Activated T-cell treated with anti-CD3 and anti-CD28 coated beads, Interleukin-2, amount 50 U/mL, for 4 hours (primary cell): Measurements from ENCODE around the gene EPHB2. TPM values are rescaled to one million over a fixed set of nuclear protein-coding genes. Genes with fewer than 3 reads are reported as not detected.

ENCODE experiments used
- ATAC-seq, 2 donors: fragments of 200-7000 bp; cut with Tn5 transposase; one replicate each; pipeline ENCODE4 v1.10.0; 2021
- DNase-seq: peaks from one replicate; pipeline ENCODE4 v3.0.0-alpha.2; 2020
- H3K27me3 Mint-ChIP-seq: one replicate; pipeline ENCODE4 v1.8.0; 2021; ENCODE audit warnings: low read depth, mixed read lengths
- H3K36me3 Mint-ChIP-seq: one replicate; pipeline ENCODE4 v1.8.0; 2022; ENCODE audit warnings: mixed read lengths; ENCODE audit not compliant: insufficient read depth
- H3K4me1 Mint-ChIP-seq: one replicate; pipeline ENCODE4 v1.8.0; 2021; ENCODE audit warnings: low read depth, mixed read lengths
- H3K4me3 Mint-ChIP-seq: one replicate; pipeline ENCODE4 v1.8.0; 2021; ENCODE audit warnings: mild to moderate bottlenecking, moderate library complexity, mixed read lengths
- H3K9me3 Mint-ChIP-seq: one replicate; pipeline ENCODE4 v1.8.0; 2021; ENCODE audit warnings: mixed read lengths
- total RNA-seq, 3 donors: library from RNA; stranded (reverse); gene quantifications; one replicate each; pipeline ENCODE4 v1.2.1, GENCODE V29; 2021

Gene EPHB2
- total RNA-seq, 3 donors from 2014 or later: 0.15 to 0.68 (median 0.16) TPM

DNA sequence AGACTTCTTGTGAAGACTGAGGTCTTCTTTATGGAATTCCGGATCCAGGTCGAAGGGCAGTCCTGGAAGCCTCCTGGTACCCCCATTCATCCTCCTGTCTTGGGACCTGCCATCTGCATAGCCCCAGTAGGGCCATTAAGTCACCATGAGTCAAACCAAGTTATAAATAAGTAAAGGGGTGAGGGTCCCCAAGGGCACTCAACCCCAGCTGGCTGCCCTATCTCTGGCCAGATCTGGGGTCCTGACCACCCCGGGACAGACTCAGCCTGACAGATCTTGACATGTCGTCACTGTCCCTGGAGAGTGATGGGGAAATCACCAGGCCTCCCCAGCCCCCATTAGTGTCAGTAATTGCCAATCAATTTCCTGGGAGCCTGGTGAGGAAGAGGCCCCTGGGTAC is 108.7 kb downstream of the EPHB2 start:
- Mint-ChIP-seq H3K27me3 (peaks cover 8% of the 10 kb centered on the region), H3K4me3 (no peak overlapping the region), H3K36me3 (no peaks in the 10 kb centered on the region), H3K4me1 (no peaks in the 10 kb centered on the region), H3K9me3 (no peaks in the 10 kb centered on the region)
- ATAC-seq (no peak), DNase-seq (no peak)

DNA sequence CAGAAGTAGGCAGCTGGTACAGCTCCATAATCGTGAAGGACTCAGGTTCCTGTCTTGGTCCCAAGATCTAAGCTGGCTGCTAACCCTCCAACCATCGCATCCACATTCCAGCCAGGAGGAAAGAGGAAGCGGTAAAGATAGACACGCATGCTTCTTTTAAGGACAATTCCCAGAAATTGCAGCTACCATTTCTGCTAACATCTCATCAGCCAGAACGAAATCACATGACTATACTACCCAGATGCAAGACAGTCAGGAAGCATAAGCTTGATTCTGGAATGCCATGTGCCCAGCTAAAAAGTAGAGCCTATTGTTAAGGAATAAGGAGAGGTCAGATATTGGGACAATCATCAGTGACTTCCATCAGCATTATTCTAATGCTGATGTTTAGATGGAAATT is 110.4 kb downstream of the EPHB2 start:
- no peak overlapping the region for H3K4me3 Mint-ChIP-seq
- no peaks in the 10 kb centered on the region for H3K36me3 Mint-ChIP-seq
- peaks cover 8% of the 10 kb centered on the region for H3K27me3 Mint-ChIP-seq
- ATAC-seq (no peak), DNase-seq (no peak)
- H3K4me1 Mint-ChIP-seq: no peaks in the 10 kb centered on the region
- no peaks in the 10 kb centered on the region for H3K9me3 Mint-ChIP-seq

- ATAC-seq (no peak), DNase-seq (no peak)
- Mint-ChIP-seq H3K9me3 (no peaks in the 10 kb centered on the region), H3K4me1 (no peaks in the 10 kb centered on the region), H3K36me3 (no peaks in the 10 kb centered on the region), H3K27me3 (peaks cover 8% of the 10 kb centered on the region), H3K4me3 (no peak overlapping the region)
Measured at GRCh38 chr1:22822371-22822770, 111.7 kb downstream of the EPHB2 start.

- Mint-ChIP-seq H3K36me3 (no peaks in the 10 kb centered on the region), H3K9me3 (no peaks in the 10 kb centered on the region), H3K4me1 (no peaks in the 10 kb centered on the region), H3K4me3 (no peak overlapping the region), H3K27me3 (no peaks in the 10 kb centered on the region)
- ATAC-seq (no peak), DNase-seq (no peak)
Measured at GRCh38 chr1:22824466-22824865, 113.8 kb downstream of the EPHB2 start.

DNA sequence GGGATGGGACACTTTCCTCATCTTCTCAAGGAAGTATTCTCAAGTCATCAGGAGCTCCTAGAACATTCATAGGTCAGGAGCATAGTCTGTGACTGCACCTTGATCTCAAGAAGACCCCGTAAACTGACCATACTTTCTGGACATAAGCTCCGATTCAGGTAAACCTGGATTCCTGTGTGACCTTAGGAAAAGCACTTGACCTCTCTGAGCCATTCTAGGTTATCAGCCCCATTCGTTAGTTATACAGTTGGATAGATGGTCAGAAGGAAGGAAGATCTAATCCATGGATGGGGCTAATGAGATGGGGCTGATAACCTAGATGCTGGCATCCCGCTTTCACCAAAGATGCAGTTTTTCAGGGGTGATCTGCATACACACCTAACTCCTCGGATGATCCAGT is 114.3 kb downstream of the EPHB2 start:
- DNase-seq: no peak
- no peak overlapping the region for H3K4me3 Mint-ChIP-seq
- no peaks in the 10 kb centered on the region for H3K36me3 Mint-ChIP-seq
- H3K9me3 Mint-ChIP-seq: no peaks in the 10 kb centered on the region
- no peaks in the 10 kb centered on the region for H3K4me1 Mint-ChIP-seq
- H3K27me3 Mint-ChIP-seq: no peaks in the 10 kb centered on the region
- ATAC-seq: no peak

GRCh38 chr1:22825486-22826189 is 115.0 kb downstream of the EPHB2 start:
- Mint-ChIP-seq H3K36me3 (no peaks in the 10 kb centered on the region), H3K4me3 (no peak overlapping the region), H3K4me1 (no peaks in the 10 kb centered on the region), H3K9me3 (no peaks in the 10 kb centered on the region), H3K27me3 (peaks cover 1% of the 10 kb centered on the region)
- DNase-seq (no peak), ATAC-seq (no peak)

DNA sequence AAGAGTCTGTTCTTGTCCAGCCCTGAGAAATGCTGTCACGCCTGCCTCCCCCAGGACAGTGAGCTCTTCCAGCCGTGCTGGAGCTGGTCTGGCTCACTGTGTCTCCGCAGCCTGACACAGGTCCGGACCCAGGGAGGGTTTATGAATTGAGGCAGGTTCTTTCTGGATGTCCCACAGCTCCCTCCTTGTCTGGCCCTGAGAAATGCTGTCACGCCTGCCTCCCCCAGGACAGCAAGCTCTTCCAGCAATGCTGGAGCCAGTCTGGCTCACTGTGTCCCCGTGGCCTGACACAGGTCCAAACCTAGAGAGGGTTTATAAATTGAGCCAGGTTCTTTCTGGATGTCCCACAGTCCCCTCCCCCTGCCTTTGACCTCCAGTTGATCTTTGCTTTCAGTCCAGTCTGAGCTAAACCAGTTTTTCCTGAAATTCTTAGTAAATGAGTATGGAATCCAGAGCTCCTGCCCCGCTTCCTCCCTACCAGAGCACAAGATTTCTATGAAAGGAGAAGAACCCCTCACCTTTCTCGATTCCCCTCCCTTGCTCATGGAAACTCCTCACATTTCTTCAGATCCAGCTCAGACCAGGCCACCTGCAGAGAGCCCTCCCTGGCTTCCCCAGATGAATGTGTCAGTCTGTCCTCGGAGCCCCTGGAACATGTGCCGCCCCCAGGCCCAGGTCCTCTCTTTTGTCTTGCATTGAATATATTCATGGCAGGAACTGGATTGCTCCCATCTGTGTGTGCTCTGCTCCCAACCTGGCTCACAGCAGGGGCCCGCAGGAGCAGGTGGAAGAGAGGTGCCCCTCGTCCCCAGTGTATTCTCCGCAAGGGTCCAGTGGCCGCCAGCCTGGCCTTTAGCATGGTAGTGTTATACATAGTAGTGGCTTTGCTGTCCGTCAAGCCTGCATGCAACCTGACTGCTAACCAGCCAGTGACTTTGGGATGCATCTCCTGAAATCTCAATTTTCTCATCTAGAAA is 116.3 kb downstream of the EPHB2 start:
- no peak for ATAC-seq
- H3K36me3 Mint-ChIP-seq: no peaks in the 10 kb centered on the region

DNA sequence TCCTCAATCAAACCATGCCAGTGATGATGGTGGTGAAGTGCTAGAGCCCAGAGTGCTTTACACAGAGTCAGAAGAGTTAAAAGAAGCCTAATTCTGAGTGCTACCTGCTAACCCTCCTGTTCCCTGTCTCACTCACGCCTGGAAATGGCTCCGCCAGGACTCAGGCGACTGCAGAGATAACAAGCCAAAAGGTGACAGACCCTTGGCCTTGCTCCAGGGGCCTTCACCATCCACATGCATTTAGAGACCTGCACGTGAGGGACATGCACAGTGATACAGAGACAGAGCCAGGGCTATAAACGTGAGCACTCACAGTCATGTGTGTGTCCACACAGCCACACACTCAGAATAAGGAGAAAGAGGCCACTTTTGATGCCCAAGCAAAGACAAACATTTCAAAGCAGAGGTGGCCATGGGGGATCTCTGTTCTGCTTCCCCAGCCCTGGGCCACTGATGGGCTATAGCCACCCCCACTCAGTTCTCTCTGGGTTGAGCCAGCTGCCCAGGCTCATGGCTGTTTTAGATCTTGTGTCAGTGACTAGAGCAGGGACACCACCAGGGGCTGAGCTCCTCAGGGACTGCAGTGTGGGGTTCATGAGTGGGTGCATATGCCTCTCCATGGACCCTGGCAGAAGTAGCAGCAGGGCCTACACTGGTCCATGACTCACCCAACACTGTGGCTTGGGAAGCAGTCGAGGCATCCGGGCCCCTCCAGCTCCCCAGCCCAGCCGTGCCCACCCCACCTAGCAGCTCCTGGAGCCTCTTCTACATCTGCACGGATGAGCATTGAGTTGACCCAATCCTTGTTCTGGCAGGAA is 117.2 kb downstream of the EPHB2 start:
- H3K27me3 Mint-ChIP-seq: peaks cover 1% of the 10 kb centered on the region
- DNase-seq (no peak), ATAC-seq (no peak)

More for the DNA sequence above, 116.3 kb downstream of the EPHB2 start:
- DNase-seq: no peak
- Mint-ChIP-seq H3K4me3 (no peak overlapping the region), H3K9me3 (no peaks in the 10 kb centered on the region), H3K27me3 (peaks cover 1% of the 10 kb centered on the region), H3K4me1 (no peaks in the 10 kb centered on the region)

GRCh38 chr1:22828484-22829308 is 118.1 kb downstream of the EPHB2 start:
- DNase-seq (no peak), ATAC-seq (no peak)
- no peaks in the 10 kb centered on the region for H3K4me1 Mint-ChIP-seq
- no peaks in the 10 kb centered on the region for H3K36me3 Mint-ChIP-seq
- no peak overlapping the region for H3K4me3 Mint-ChIP-seq
- no peaks in the 10 kb centered on the region for H3K9me3 Mint-ChIP-seq
- H3K27me3 Mint-ChIP-seq: peaks cover 3% of the 10 kb centered on the region

More for the DNA sequence above, 117.2 kb downstream of the EPHB2 start:
- H3K9me3 Mint-ChIP-seq: no peaks in the 10 kb centered on the region
- H3K4me1 Mint-ChIP-seq: no peaks in the 10 kb centered on the region
- H3K36me3 Mint-ChIP-seq: no peaks in the 10 kb centered on the region
- H3K4me3 Mint-ChIP-seq: no peak overlapping the region

DNA sequence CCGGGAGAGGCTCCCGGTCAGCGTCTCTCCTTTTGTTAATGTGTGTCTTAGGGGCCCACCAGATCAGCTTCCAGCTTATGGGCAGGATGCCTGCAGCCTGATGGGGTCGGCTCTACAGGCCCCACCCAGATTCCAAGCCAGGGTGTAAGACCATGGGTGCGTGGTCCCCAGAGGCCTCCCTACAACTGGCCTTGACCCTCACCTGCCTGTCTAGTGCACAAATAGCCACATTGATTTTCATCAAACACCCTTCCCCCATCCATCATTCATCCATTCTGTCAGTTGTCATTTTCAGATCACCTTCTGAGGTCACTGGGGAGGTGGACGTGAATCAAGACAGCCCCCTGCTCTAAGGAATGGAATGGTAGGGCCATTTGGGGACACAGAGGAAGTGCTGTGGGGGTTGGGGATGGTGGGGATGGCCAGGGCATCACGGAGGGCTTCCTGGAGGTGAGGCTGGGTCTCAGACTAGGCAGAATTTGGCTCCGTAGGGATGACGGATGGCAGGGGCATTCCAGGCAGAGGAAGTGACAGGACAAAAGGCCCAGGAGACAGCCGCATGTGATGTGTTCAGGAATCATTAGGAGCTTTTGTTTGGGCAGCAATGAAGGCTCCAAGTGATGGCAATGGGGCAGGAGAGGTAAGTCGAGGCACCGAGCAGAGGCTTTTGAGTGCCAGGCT is 118.8 kb downstream of the EPHB2 start:
- no peak for DNase-seq
- H3K9me3 Mint-ChIP-seq: no peaks in the 10 kb centered on the region
- no peak for ATAC-seq
- no peak overlapping the region for H3K4me3 Mint-ChIP-seq
- H3K4me1 Mint-ChIP-seq: no peaks in the 10 kb centered on the region
- peaks cover 3% of the 10 kb centered on the region for H3K27me3 Mint-ChIP-seq
- no peaks in the 10 kb centered on the region for H3K36me3 Mint-ChIP-seq

DNA sequence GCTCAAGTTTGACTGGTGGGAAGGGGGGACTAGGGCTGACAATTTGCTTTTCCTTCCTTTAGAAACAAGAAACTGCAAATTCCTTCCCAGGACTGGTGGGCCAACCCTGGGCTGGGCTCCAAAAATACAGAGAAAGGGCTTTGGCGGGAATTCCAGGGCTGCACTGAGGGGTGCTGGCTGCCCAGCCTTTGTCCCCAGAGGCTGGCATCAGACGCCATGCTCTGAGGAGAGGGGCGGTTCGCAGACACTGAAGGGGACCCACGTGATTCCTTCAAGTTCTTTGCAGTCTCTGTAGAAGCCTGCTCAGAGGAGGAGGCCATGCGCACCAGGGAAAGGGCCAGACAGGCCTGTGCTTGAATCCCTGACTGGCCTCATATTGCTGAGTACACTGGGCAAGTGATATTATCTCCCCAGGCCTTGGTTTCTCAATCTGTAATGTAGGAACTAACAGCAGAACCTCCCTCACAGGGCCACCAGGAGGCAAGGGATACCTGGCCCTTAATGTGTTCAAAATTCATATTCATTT is 119.5 kb downstream of the EPHB2 start:
- Mint-ChIP-seq H3K36me3 (no peaks in the 10 kb centered on the region), H3K4me1 (no peaks in the 10 kb centered on the region), H3K27me3 (peaks cover 3% of the 10 kb centered on the region), H3K9me3 (no peaks in the 10 kb centered on the region), H3K4me3 (no peak overlapping the region)
- no peak for ATAC-seq
- DNase-seq: no peak

DNA sequence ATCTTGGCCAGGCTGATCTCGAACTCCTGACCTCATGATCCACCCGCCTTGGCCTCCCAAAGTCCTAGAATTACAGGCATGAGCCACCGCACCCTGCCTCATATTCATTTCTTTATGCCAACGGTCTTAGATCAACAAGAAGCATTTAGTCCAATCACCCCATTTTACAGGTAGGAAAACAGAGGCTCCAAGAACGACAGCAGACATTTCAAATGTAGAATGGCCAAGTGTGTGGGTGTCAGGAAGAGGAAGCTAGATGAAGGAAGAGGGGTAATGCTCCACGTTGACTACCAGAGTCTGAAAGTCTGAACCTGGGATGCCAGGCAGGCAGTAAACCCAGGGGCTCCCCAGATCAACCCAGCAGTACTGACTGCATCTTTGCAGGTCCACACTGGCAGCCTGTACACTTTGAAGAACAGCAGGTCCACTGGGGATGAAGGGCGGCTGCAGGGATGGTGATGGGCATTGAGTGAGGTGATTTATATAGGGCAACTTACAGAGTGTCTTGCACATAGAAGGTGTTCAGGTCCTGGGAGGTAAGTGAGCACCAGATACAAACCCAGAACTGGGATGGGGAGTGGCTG is 120.2 kb downstream of the EPHB2 start:
- no peaks in the 10 kb centered on the region for H3K9me3 Mint-ChIP-seq
- no peaks in the 10 kb centered on the region for H3K4me1 Mint-ChIP-seq
- H3K4me3 Mint-ChIP-seq: no peak overlapping the region
- ATAC-seq (no peak), DNase-seq (no peak)
- peaks cover 3% of the 10 kb centered on the region for H3K27me3 Mint-ChIP-seq
- H3K36me3 Mint-ChIP-seq: no peaks in the 10 kb centered on the region
